Choroid plexus epithelial cell (primary cell): ENCODE measurements around the gene ABHD5.
"Not testable (repeated sequence)": the region's sequence is repeated elsewhere in the genome, so short reads cannot be mapped to it uniquely, and the experiment has no call there.

ENCODE experiments used
- DNase-seq: peaks from one replicate; pipeline ENCODE4 v3.0.0-alpha.2; 2010; ENCODE audit warnings: low read depth
- H3K4me3 ChIP-seq: 2 replicates; pipeline ENCODE4 v1.5.1; 2011; ENCODE audit warnings: low read depth, mild to moderate bottlenecking, control low read depth, low read length, moderate library complexity
- TF ChIP-seq, protein P1 (sequence below): conservative IDR thresholded peaks from 2 replicates; pipeline ENCODE4 v1.5.1; 2011; ENCODE audit warnings: low read depth, mild to moderate bottlenecking, control low read depth, inconsistent platforms, low read length, moderate library complexity

ABHD5 gene

DNA sequence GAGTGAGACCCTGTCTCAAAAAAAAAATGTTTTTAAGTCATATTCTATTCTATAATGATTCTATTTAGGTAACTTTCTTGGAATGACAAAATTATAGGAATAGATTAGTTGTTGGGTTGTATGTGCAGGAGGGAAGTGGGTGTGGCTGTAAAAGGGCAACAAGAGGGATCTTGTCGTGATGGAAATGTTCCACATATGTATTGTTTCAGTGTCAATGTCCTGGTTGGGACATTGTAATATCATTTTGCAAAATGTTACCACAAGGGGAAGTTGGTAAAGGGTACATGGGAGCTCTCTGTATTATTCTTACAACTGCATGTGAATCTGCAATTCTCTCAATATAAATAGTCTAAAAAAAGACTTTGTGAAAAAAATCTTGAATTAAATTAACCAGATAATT lies 14.3 kb upstream of the ABHD5 start:
- DNase-seq = no peak
- no peak overlapping the region for H3K4me3 ChIP-seq
- TF ChIP-seq, protein P1, sequence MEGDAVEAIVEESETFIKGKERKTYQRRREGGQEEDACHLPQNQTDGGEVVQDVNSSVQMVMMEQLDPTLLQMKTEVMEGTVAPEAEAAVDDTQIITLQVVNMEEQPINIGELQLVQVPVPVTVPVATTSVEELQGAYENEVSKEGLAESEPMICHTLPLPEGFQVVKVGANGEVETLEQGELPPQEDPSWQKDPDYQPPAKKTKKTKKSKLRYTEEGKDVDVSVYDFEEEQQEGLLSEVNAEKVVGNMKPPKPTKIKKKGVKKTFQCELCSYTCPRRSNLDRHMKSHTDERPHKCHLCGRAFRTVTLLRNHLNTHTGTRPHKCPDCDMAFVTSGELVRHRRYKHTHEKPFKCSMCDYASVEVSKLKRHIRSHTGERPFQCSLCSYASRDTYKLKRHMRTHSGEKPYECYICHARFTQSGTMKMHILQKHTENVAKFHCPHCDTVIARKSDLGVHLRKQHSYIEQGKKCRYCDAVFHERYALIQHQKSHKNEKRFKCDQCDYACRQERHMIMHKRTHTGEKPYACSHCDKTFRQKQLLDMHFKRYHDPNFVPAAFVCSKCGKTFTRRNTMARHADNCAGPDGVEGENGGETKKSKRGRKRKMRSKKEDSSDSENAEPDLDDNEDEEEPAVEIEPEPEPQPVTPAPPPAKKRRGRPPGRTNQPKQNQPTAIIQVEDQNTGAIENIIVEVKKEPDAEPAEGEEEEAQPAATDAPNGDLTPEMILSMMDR = no peak

DNA sequence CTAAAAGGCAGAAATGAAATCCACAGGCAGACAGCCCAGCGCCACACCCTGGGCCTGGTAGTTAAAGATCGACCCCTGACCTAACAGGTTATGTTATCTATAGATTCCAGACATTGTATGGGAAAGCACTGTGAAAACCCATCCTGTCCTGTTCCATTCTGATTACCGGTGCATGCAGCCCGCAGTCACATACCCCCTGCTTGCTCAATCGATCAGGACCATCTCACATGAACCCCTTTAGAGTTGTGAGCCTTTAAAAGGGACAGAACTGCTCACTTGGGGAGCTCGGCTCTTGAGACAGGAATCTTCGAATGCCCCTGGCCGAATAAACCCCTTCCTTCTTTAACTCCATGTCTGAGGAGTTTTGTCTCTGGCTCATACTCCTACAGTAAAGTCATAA lies 12.4 kb upstream of the ABHD5 start:
- not testable (repeated sequence) for H3K4me3 ChIP-seq, DNase-seq

DNA sequence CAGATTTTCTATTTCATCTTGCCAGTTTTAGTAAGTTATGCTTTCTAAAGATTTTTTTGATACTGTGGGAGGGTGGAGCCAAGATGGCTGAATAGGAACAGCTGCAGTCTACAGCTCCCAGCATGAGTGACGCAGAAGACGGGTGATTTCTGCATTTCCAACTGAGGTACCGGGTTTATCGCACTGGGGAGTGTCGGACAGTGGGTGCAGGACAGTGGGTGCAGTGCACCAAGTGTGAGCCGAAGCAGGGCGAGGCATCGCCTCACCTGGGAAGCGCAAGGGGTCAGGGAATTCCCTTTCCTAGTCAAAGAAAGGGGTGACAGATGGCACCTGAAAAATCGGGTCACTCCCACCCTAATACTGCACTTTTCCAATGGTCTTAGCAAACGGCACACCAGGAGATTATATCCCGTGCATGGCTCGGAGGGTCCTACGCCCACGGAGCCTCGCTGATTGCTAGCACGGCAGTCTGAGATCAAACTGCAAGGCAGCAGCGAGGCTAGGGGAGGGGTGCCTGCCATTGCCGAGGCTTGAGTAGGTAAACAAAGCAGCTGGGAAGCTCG lies 11.8 kb upstream of the ABHD5 start:
- not testable (repeated sequence) for H3K4me3 ChIP-seq, DNase-seq

DNA sequence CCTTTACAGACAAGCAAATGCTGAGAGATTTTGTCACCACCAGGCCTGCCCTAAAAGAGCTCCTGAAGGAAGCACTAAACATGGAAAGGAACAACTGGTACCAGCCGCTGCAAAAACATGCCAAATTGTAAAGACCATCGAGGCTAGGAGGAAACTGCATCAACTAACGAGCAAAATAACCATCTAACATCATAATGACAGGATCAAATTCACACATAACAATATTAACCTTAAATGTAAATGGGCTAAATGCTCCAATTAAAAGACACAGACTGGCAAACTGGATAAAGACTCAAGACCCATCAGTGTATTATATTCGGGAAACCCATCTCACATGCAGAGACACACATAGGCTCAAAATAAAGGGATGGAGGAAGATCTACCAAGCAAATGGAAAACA lies 9.9 kb upstream of the ABHD5 start:
- not testable (repeated sequence) for DNase-seq, H3K4me3 ChIP-seq

DNA sequence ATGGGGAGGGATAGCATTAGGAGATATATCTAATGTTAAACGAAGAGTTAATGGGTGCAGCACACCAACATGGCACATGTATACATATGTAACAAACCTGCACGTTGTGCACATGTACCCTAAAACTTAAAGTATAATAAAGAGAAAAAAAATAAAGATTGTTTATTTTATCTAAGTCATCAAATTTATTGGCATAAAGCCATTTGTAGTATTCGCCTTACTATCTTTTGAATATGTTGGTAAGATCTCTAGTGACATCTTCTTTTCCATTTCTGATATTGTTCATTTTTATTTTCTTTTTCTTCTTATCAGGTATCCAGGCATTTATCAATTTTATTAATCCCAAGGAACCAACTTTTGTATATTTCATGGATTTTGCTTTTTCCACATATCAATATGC lies 5.8 kb upstream of the ABHD5 start:
- DNase-seq = no peak
- H3K4me3 ChIP-seq = no peak overlapping the region
- TF ChIP-seq, protein P1 = no peak

DNA sequence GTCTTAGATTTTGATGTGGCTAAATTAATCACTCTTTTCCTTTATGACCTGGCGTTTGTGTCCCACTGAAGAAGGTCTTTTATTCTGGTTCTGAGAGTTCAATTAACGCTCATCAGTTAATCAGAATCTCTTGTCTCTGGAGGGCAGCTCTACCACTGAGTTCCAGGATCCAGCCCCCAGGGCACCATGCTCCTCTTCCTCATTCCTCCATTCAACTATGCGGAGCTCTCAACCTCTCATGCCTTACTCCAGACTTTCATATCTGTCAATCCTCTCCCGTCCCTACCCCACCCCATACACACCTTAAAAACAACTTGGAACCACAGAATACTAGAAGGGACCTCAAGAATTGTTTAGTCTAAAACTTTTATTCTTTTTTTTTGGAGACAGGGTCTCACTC lies 4.8 kb upstream of the ABHD5 start:
- DNase-seq = no peak
- TF ChIP-seq, protein P1 = no peak
- no peak overlapping the region for H3K4me3 ChIP-seq

DNA sequence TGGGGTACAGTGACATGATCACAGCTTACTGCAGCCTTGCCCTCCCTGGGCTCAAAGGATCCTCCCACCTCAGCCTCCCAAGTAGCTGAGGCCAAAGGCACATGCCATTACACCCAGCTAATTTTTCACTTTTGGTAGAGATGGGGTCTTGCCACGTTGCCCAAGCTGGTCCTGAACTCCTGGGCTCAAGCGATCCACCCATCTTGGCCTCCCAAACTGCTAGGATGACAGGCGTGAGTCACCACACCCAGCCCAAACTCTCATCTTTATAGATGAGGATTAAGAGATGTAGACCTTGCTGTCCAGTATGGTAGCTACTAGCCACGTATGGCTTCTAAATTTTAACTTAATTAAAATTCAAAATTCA lies 4.4 kb upstream of the ABHD5 start:
- TF ChIP-seq, protein P1 = no peak
- no peak overlapping the region for H3K4me3 ChIP-seq
- DNase-seq = no peak

DNA sequence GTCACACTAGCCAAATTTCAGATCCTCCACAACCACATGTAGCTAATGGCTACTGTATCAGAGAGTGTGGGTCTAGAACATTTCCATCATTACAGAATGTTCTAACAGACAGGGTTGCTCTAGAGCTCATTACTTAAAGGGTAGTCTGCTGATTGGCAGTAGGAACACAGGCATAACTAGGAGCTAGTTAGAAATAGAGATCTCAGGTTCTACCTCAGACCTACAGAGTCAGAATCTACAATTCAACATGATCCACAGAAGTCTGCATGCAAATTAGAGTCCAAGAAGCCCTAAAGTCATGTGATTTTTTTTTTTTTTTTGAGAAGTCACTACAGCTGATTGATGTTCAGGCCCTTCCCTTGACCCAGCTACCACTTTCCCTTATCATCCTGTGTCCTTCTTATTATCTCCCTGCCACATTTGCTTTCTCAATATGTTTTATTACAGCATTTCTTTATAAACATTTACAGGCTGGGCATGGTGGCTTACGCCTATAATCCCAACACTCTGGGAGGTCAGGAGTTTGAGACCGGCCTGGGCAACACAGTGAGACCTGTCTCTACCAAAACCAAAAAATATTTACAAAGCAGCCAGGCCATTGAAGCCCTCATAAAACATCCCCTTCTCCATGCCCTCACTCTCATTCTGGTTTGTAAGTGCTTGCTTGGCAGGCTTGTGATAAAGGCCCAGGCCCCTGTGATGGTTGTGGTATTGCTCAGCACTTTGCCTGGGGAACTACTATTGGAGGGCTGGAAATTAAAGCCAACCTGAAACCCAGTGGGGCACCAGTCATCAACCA lies 3.8 kb upstream of the ABHD5 start:
- H3K4me3 ChIP-seq = no peak overlapping the region
- DNase-seq = no peak
- TF ChIP-seq, protein P1 = no peak
